Smooth muscle cell of the brain vasculature (primary cell): ENCODE results near the gene IL31.

ENCODE experiments used
- DNase-seq: peaks from one replicate; pipeline ENCODE4 v3.0.0-alpha.2; 2012; ENCODE audit warnings: low read depth, low spot score

IL31 gene

GRCh38 chr12:122158700-122159285, 15.2 kb downstream of the IL31 start:
- DNase-seq = no peak

GRCh38 chr12:122155705-122156104, 18.3 kb downstream of the IL31 start:
- no peak for DNase-seq

GRCh38 chr12:122152754-122153153, 21.3 kb downstream of the IL31 start:
- DNase-seq = no peak

- DNase-seq = no peak
Measured at GRCh38 chr12:122150127-122150681, 23.8 kb downstream of the IL31 start.

GRCh38 chr12:122148657-122149056, 25.4 kb downstream of the IL31 start:
- DNase-seq = no peak

GRCh38 chr12:122147514-122148290, 26.3 kb downstream of the IL31 start:
- DNase-seq = no peak

- no peak for DNase-seq
Measured at GRCh38 chr12:122145505-122146330, 28.3 kb downstream of the IL31 start.

GRCh38 chr12:122144885-122145284, 29.1 kb downstream of the IL31 start:
- no peak for DNase-seq

GRCh38 chr12:122142857-122143256, 31.2 kb downstream of the IL31 start:
- DNase-seq = no peak

- DNase-seq = no peak
Measured at GRCh38 chr12:122141911-122142725, 31.9 kb downstream of the IL31 start.

GRCh38 chr12:122140467-122141257, 33.4 kb downstream of the IL31 start:
- DNase-seq = no peak

- no peak for DNase-seq
Measured at GRCh38 chr12:122139941-122140340, 34.1 kb downstream of the IL31 start.

GRCh38 chr12:122139266-122139665, 34.8 kb downstream of the IL31 start:
- DNase-seq = no peak

- DNase-seq = no peak
Measured at GRCh38 chr12:122138616-122139015, 35.4 kb downstream of the IL31 start.

GRCh38 chr12:122138181-122138580, 35.8 kb downstream of the IL31 start:
- no peak for DNase-seq

GRCh38 chr12:122137681-122138080, 36.3 kb downstream of the IL31 start:
- no peak for DNase-seq

- no peak for DNase-seq
Measured at GRCh38 chr12:122137229-122137628, 36.8 kb downstream of the IL31 start.

GRCh38 chr12:122135437-122136031, 38.5 kb downstream of the IL31 start:
- no peak for DNase-seq

- no peak for DNase-seq
Measured at GRCh38 chr12:122133192-122133950, 40.6 kb downstream of the IL31 start.
